HG02763 (cell line): ENCODE measurements around the gene COL11A1.

Source experiments
- ATAC-seq: cut with Tn5 transposase; IDR thresholded peaks from one replicate; pipeline ENCODE4 v1.9.1; 2021; ENCODE audit warnings: mild to moderate bottlenecking, moderate library complexity; ENCODE audit not compliant: unreplicated experiment

The COL11A1 gene

GRCh38 chr1:102919659-102920058 is 188.7 kb downstream of the COL11A1 start:
- ATAC-seq, result no peak

DNA sequence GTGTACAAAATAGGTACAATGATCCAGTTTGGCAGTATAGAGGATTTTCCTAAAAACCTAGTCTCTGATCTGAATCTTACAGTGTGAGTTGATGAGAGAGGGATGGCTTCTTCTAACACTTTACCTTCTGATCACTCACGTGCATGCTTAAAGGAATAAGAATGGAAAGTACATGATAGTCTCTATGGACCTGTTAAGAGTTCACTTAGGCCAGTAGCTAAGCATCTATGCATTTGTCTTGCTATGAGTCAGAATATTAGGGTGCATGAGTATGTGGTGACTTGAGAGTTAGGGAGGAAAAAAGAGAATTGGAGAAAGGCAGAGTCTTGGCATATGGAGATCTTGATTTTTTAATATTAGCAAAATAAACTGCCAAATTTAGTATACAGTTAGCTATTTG is 206.3 kb downstream of the COL11A1 start:
- ATAC-seq, result no peak

DNA sequence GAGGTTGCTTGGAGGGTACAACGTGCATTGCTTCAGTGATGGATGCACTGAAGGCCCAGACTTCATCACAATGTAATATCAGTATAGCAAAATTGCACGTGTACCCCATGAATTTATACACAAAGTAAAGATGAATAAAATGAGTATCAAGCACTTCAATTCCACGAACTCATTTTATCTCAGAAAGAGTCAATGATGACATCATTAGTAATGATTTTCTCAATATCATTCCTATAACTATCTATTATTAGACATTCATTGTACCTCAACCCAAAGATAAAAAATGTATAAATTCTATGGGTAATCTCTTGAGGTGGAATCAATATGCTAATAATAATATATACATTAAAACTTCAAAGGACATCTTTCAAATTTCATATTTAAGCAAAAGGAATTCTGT is 208.4 kb downstream of the COL11A1 start:
- no peak for ATAC-seq

DNA sequence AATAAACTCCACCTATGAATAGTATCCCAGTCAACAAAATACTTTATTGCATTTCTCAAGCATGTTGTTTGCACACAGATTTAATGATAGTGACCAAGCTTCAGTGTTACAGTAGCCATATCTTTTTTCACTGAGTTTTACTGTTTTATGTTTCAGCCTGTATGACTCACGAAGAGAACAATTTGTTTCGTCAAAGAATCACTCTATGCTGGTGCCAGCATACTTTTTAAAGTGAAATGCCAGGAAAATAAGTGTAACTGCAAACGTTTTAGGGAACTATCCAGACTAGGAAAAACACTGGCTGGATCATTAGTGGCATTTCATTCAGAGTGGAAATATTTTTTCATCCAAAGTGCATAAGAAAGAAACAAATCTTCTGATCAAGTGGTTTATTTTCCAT is 210.8 kb downstream of the COL11A1 start:
- no peak for ATAC-seq

GRCh38 chr1:102896771-102897170 is 211.6 kb downstream of the COL11A1 start:
- no peak for ATAC-seq

DNA sequence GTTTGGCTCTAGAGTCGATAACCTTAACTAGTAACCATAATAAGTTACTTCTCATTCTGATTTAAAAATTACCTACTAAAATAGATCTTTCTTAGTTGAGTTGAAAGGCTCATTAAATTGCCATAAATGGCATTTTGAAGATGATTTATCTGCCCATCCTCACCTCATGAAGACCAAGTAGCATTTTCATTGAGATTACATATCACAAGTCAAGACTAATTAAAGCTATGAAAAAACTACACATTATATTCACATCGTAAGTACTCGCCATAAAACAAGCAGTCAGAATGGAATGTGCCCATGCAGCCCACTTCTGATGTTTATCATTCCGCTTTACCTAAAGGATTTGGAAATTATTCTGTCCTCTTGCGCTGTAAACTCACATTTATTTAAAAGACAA is 212.0 kb downstream of the COL11A1 start:
- ATAC-seq, result no peak

DNA sequence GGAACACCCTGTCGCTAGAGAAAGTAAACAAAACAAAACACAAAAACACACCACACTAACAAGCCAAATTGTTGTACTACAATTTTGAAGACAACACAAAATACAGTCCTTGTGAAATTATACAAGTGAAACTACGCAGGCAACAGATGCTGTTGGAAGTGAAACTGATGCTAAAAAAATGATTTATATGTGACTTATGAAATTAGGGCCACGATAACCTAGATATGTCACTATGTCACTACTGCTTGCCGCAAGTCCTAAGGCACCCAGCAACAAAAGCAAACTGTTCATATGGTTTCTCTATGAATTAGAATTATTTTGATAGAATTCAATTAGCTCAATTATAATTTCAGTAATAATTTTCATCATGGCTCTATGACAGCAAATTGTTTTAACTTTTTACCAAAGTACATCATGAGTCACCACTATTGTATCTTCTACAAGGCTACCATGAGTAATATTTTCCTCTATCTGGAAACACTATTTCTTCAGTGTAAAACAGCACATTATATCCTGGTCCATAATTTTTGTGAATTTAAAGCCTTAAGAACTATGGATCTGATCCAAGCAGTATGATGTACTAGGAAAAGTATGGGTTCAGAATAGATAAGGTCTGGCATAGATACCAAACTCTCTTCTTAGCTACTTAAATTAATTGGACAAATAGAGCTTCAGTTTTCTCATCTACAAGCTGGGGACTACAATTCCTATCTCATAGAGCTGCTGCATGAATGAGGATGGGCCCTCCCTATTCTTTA is 216.3 kb downstream of the COL11A1 start:
- ATAC-seq, result no peak

DNA sequence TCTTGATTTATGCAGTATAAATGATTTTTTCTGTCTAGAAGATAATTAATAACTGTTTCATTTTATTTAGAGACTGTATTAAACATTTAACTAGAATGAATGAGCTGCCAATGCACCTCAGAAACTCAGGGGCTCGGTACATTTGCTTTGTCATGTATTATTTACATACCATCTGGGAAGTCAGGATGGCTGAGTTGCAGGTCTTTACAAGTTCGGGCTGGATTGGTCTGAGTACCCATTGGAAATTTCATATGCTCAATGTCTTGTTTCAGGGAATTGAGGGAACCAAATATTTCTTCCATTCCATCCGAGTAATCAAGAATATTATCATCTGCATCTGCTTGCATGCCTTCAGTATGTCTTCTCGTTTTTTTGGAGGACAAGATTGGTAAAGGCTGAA is 221.7 kb downstream of the COL11A1 start:
- no peak for ATAC-seq

DNA sequence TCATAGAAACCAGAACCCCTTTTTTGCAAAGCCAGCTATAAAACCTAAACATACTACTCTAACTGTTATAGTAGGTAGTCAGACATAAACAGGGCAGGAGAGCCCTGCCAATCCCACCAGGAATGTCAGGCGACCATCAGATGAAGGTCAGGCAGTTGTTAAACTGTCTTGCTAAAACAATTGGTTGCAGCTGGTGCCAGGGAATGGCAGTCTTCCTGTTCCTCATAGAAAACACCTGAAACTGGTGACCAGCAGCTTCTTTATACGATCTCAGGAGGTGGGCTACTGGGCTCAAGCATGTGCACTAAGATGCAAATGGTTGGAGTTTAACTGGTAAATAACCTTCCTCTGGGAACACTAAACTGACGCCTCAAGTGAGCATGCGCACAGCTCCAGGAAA is 224.1 kb downstream of the COL11A1 start:
- no peak for ATAC-seq

DNA sequence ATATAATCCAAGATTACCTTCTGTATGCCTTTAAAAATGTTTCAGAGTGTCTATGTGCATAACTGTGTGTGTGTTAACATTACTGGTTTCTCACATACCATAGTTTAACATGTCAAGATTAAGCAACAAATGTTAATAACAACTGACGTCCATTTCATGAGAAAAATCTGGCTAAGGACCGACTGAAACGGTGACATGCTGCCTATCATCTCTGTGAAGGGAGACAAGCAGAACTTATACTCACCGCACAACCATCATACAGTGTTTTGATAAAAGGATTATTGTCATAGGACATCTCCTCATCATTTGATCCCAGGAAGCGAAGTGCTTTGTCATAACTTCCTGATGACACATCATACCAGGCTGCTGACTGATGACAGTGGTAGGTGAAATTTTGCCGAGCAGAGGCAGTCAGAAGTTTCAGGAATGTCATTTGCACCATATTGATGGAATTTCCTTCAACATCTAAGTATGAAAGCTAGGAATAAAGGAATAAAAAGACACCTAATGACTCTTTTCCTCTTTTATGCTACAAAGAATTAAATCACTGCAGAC is 228.8 kb downstream of the COL11A1 start:
- ATAC-seq, result no peak

- ATAC-seq, result no peak
Observed at GRCh38 chr1:102875756-102876155, 232.6 kb downstream of the COL11A1 start.

- ATAC-seq, result no peak
Observed at GRCh38 chr1:102872526-102872925, 235.8 kb downstream of the COL11A1 start.

DNA sequence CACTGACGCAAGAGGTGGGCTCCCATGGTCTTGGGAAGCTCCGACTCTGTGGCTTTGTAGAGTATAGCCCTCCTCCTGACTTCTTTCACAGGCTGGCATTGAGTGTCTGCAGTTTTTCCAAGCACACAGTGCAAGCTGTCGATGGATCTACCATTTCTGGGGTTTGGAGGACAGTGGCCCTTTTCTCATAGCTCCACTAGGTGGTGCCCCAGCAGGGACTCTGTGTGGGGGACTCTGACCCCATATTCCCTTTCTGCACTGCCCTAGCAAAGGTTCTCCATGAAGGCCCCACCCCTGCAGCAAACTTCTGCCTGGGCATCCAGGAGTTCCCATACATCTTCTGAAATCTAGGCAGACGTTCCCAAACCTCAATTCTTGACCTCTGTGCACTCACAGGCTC is 236.2 kb downstream of the COL11A1 start:
- no peak for ATAC-seq

- no peak for ATAC-seq
Observed at GRCh38 chr1:102863704-102864103, 244.6 kb downstream of the COL11A1 start.

GRCh38 chr1:102861247-102861646 is 247.1 kb downstream of the COL11A1 start:
- no peak for ATAC-seq

DNA sequence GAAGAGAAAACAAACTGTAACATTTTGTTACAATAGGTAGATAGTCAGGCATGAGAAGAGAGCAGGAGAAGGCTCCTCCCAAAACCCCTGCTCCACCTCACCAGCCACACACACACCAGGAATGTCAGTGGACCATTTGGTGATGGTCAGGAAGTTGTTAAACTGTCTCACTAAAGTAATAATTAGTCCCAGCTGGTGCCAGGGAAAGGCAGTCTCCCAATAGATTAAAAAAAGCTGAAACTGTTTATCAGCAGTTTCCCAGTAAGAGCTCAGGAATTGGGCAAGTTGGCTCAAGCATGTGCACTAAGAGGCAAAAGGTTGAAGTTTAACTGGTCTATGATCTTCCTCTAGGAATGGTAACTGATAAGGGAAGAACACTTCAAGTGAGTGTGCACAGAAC is 249.6 kb downstream of the COL11A1 start:
- no peak for ATAC-seq

DNA sequence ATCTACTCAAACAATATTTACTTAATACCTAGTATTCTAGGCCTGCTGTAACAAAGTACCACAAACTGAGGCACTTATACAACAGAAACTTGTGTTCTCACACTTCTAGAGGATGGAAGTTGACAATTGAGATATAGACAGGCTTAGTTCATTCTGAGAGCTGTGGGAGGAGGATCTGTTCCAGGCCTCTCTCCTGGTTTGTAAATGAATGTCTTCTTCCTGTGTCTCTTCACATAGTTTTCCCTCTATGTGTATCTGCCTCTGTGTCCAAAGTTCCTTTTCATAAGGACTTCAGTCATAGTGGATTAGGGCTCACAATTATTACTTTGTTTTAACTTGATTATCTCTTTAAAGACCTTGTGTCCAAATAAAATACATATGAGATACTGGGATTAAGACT is 251.1 kb downstream of the COL11A1 start:
- no peak for ATAC-seq

DNA sequence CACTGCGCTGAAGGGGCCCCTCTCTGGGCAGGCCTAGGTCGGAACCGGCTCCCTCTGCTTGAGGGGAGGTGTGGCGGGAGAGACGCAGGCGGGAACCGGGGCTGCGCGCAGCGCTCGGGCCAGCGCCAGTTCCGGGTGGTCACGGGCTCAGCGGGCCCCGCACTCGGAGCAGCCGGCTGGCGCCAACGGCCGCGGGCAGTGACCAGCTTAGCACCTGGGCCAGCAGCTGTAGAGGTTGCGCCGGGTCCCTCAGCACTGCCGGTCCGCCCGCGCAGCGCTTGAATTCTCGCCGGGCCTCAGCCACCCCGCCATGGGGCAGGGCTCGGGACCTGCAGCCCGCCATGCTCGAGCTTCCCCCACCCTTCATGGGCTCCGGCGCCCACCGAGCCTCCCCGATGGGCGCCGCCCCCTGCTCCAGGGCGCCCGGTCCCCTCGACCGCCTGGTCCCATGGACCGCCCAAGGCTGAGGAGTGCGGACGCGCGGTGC is 254.6 kb downstream of the COL11A1 start:
- ATAC-seq, result no peak

GRCh38 chr1:102853136-102853535 is 255.2 kb downstream of the COL11A1 start:
- ATAC-seq, result no peak

GRCh38 chr1:102852613-102853012 is 255.7 kb downstream of the COL11A1 start:
- no peak for ATAC-seq

GRCh38 chr1:102851616-102852015 is 256.7 kb downstream of the COL11A1 start:
- ATAC-seq, result no peak

DNA sequence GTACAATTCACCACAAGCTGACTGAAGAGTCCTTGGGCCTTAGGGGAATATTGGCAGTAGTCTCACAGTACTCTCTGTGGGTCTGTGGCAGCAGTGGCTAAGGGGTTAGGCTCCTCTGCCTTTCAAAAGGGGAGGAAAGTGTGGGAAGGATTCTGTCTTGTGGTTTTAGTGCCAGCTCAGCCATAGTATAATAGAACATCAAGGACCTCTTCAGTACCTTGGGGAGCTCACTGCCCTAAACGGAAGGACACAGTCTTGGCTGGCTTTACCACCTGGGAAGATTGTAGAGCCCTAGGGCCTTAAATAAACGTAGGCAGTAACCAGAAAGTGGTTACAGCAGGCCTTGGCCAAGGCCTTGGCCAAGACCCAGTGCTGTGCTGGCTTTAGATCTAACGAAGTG is 265.7 kb downstream of the COL11A1 start:
- ATAC-seq, result no peak

DNA sequence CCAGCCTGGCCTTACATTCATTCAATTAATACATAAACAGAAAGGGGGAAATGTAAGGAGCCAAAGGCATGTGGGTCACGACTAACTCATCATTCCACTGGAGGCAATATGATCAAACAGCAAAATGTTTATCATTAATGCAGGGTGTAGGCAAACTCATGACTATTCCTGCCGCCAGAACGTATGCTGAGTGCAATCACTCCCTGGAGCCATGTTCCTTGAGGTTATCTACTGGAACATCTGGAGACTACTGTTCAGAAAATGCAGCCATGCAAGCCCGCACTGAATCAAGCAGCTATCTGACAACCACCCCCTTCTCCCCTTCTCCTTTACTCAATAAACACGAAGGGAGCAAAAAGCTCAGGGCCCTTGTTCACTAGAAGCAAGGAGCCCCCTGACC is 267.6 kb downstream of the COL11A1 start:
- no peak for ATAC-seq
